HG03097 (cell line): Measurements from ENCODE around the gene SPINK7.

ENCODE experiments used
- ATAC-seq: cut with Tn5 transposase; IDR thresholded peaks from one replicate; pipeline ENCODE4 v1.9.1; 2021; ENCODE audit not compliant: unreplicated experiment, low FRiP score

SPINK7 gene

GRCh38 chr5:148343603-148344487, 31.6 kb downstream of the SPINK7 start:
- ATAC-seq, result no peak

GRCh38 chr5:148347706-148348105, 35.5 kb downstream of the SPINK7 start:
- ATAC-seq, result no peak

GRCh38 chr5:148352696-148353095, 40.5 kb downstream of the SPINK7 start:
- ATAC-seq, result no peak

GRCh38 chr5:148353634-148354033, 41.4 kb downstream of the SPINK7 start:
- no peak for ATAC-seq

GRCh38 chr5:148364343-148364742, 52.1 kb downstream of the SPINK7 start:
- ATAC-seq, result no peak
